ENCODE measurements around the gene ZNF695. TPM values are rescaled to one million over a fixed set of nuclear protein-coding genes. Genes with fewer than 3 reads are reported as not detected.

Gene ZNF695
- total RNA-seq (not detected), total RNA-seq (0 to 0.59 (median 0) reads per million in 29 experiments)
- total RNA-seq (2013), result 0.11 TPM

GRCh38 chr1:247007511-247008405, at the start of gene ZNF695:
Gene ZNF695, minus strand, starts transcription at chr1:247008057. Its CDS starts 149 bp downstream, at chr1:247007908.
- H3K36me3 Mint-ChIP-seq, result peaks cover 11% of the 10 kb centered on the region
- ATAC-seq (replicated peaks in 1 of 4) (peak; percentile 62 to 98 (median 74)), DNase-seq (peak in 32 of 35 experiments; percentile 2 to 63 (median 23))
- peaks cover 33 to 45% of the 10 kb centered on the region in 2 donors for H3K27me3 Mint-ChIP-seq
- Histone ChIP-seq H3K9me3 (peaks cover 2% of the 10 kb centered on the region), H3K27me3 (replicated peaks in 1 of 2; ENCODE audit: control insufficient read depth in 2 of 2, extremely low read depth in 1 of 2, insufficient read depth in 2 of 2, low read length in 1 of 2) (peaks cover 3 to 36% of the 10 kb centered on the region in 2 experiments), H3K27ac (ENCODE audit: low read length) (no peak within 1 kb of the TSS), H3K36me3 (ENCODE audit: control insufficient read depth in 2 of 2, extremely low read depth in 1 of 2, insufficient read depth in 1 of 2, low read length in 1 of 2) (no peaks in the 10 kb centered on the region), H3K4me1 (ENCODE audit: control insufficient read depth in 1 of 2, extremely low read depth in 1 of 2, insufficient read depth in 2 of 2, low read length in 2 of 2) (peaks cover 0 to 5% of the 10 kb centered on the region in 2 experiments), H3K4me3 (ENCODE audit: control insufficient read depth in 1 of 2, extremely low read depth in 1 of 2, low read length in 1 of 2) (peak within 1 kb of the TSS in 1 of 2 donors; percentile 77)
- 4% methylated on average over 53 of the region's 58 CpGs for WGBS (ENCODE audit: insufficient coverage)
- POLR2A ChIA-PET, result interaction anchor here in 1 of 2 donors (0.7 kb wide), 1 partner anchor 138 kb away, joined by 7 read pairs; no protein-coding TSS in a partner anchor
- peak within 1 kb of the TSS in 1 of 2 donors; percentile 57 for H3K27ac Mint-ChIP-seq
- peak within 1 kb of the TSS; percentile 67 to 91 (median 75) for H3K4me3 Mint-ChIP-seq
- peaks cover 10 to 30% (median 16%) of the 10 kb centered on the region in 3 donors for H3K9me3 Mint-ChIP-seq
- H3K4me1 Mint-ChIP-seq, result peaks cover 10 to 16% (median 11%) of the 10 kb centered on the region in 3 donors
- CTCF ChIA-PET, result no interaction called here

- DNase-seq (no peak), ATAC-seq (replicated peaks in 1 of 4) (no peak)
- H3K36me3 ChIP-seq (ENCODE audit: control insufficient read depth in 2 of 2, extremely low read depth in 1 of 2, insufficient read depth in 1 of 2, low read length in 1 of 2), result no peaks in the 10 kb centered on the region
- H3K27me3 ChIP-seq (replicated peaks in 1 of 2; ENCODE audit: control insufficient read depth in 2 of 2, extremely low read depth in 1 of 2, insufficient read depth in 2 of 2, low read length in 1 of 2), result no peaks in the 10 kb centered on the region
- peaks cover 0 to 2% of the 10 kb centered on the region in 2 experiments for H3K4me1 ChIP-seq (ENCODE audit: control insufficient read depth in 1 of 2, extremely low read depth in 1 of 2, insufficient read depth in 2 of 2, low read length in 2 of 2)
- peaks cover 14% of the 10 kb centered on the region for H3K9me3 ChIP-seq
- POLR2A ChIA-PET, result no interaction called here
- Mint-ChIP-seq H3K9me3 (peaks cover 19 to 70% (median 55%) of the 10 kb centered on the region in 3 donors), H3K27ac (no peak overlapping the region), H3K36me3 (peaks cover 57% of the 10 kb centered on the region), H3K4me3 (no peak overlapping the region), H3K27me3 (no peaks in the 10 kb centered on the region), H3K4me1 (peaks cover 3 to 12% (median 7%) of the 10 kb centered on the region in 3 donors)
- no peak overlapping the region for H3K27ac ChIP-seq (ENCODE audit: low read length)
- CTCF ChIA-PET, result interaction anchor here in 1 of 2 donors (0.6 kb wide), 1 partner anchor 170 kb away, joined by 4 read pairs; no protein-coding TSS in a partner anchor
- WGBS (ENCODE audit: insufficient coverage), result no CpG with 5 or more reads among the region's 2 CpGs
- no peak overlapping the region for H3K4me3 ChIP-seq (ENCODE audit: control insufficient read depth in 1 of 2, extremely low read depth in 1 of 2, low read length in 1 of 2)
Measured at GRCh38 chr1:247056071-247056470, 48.2 kb upstream of the ZNF695 start.

- DNase-seq, result no peak
- no peak for ATAC-seq (replicated peaks in 1 of 4)
- Mint-ChIP-seq H3K4me3 (no peak overlapping the region), H3K9me3 (peaks cover 23 to 70% (median 51%) of the 10 kb centered on the region in 3 donors), H3K27ac (no peak overlapping the region), H3K36me3 (peaks cover 57% of the 10 kb centered on the region), H3K27me3 (no peaks in the 10 kb centered on the region), H3K4me1 (peaks cover 3 to 12% (median 7%) of the 10 kb centered on the region in 3 donors)
- 44% methylated on average over 2 of the region's 2 CpGs for WGBS (ENCODE audit: insufficient coverage)
- Histone ChIP-seq H3K4me1 (ENCODE audit: control insufficient read depth in 1 of 2, extremely low read depth in 1 of 2, insufficient read depth in 2 of 2, low read length in 2 of 2) (peaks cover 0 to 2% of the 10 kb centered on the region in 2 experiments), H3K27me3 (replicated peaks in 1 of 2; ENCODE audit: control insufficient read depth in 2 of 2, extremely low read depth in 1 of 2, insufficient read depth in 2 of 2, low read length in 1 of 2) (no peaks in the 10 kb centered on the region), H3K27ac (ENCODE audit: low read length) (no peak overlapping the region), H3K9me3 (peaks cover 14% of the 10 kb centered on the region), H3K4me3 (ENCODE audit: control insufficient read depth in 1 of 2, extremely low read depth in 1 of 2, low read length in 1 of 2) (no peak overlapping the region), H3K36me3 (ENCODE audit: control insufficient read depth in 2 of 2, extremely low read depth in 1 of 2, insufficient read depth in 1 of 2, low read length in 1 of 2) (no peaks in the 10 kb centered on the region)
- POLR2A ChIA-PET, result no interaction called here
- CTCF ChIA-PET, result no interaction called here
Measured at GRCh38 chr1:247054992-247055415, 47.1 kb upstream of the ZNF695 start.

- CTCF ChIA-PET, result no interaction called here
Measured at GRCh38 chr1:247047702-247048101, 39.8 kb upstream of the ZNF695 start.

GRCh38 chr1:247047260-247047659, 39.4 kb upstream of the ZNF695 start:
- ChIA-PET POLR2A (no interaction called here), CTCF (no interaction called here)
- Histone ChIP-seq H3K4me3 (ENCODE audit: control insufficient read depth in 1 of 2, extremely low read depth in 1 of 2, low read length in 1 of 2) (peak overlapping the region in 1 of 2 donors; percentile 12), H3K36me3 (ENCODE audit: control insufficient read depth in 2 of 2, extremely low read depth in 1 of 2, insufficient read depth in 1 of 2, low read length in 1 of 2) (peaks cover 0 to 7% of the 10 kb centered on the region in 2 donors), H3K4me1 (ENCODE audit: control insufficient read depth in 1 of 2, extremely low read depth in 1 of 2, insufficient read depth in 2 of 2, low read length in 2 of 2) (no peaks in the 10 kb centered on the region), H3K27me3 (replicated peaks in 1 of 2; ENCODE audit: control insufficient read depth in 2 of 2, extremely low read depth in 1 of 2, insufficient read depth in 2 of 2, low read length in 1 of 2) (no peaks in the 10 kb centered on the region), H3K27ac (ENCODE audit: low read length) (no peak overlapping the region), H3K9me3 (peaks cover 7% of the 10 kb centered on the region)
- no peak for DNase-seq
- peaks cover 64% of the 10 kb centered on the region for H3K36me3 Mint-ChIP-seq
- no peak overlapping the region for H3K27ac Mint-ChIP-seq
- WGBS (ENCODE audit: insufficient coverage), result no CpG with 5 or more reads among the region's 2 CpGs
- peaks cover 15 to 75% (median 64%) of the 10 kb centered on the region in 3 donors for H3K9me3 Mint-ChIP-seq
- no peak overlapping the region for H3K4me3 Mint-ChIP-seq
- no peaks in the 10 kb centered on the region for H3K27me3 Mint-ChIP-seq
- no peaks in the 10 kb centered on the region for H3K4me1 Mint-ChIP-seq
- no peak for ATAC-seq (replicated peaks in 1 of 4)

More at GRCh38 chr1:247047702-247048101, 39.8 kb upstream of the ZNF695 start:
- peaks cover 0 to 7% of the 10 kb centered on the region in 2 donors for H3K36me3 ChIP-seq (ENCODE audit: control insufficient read depth in 2 of 2, extremely low read depth in 1 of 2, insufficient read depth in 1 of 2, low read length in 1 of 2)
- H3K36me3 Mint-ChIP-seq, result peaks cover 64% of the 10 kb centered on the region
- no peaks in the 10 kb centered on the region for H3K4me1 Mint-ChIP-seq
- no peaks in the 10 kb centered on the region for H3K27me3 ChIP-seq (replicated peaks in 1 of 2; ENCODE audit: control insufficient read depth in 2 of 2, extremely low read depth in 1 of 2, insufficient read depth in 2 of 2, low read length in 1 of 2)
- peaks cover 15 to 75% (median 62%) of the 10 kb centered on the region in 3 donors for H3K9me3 Mint-ChIP-seq
- H3K27me3 Mint-ChIP-seq, result no peaks in the 10 kb centered on the region
- peak overlapping the region in 1 of 2 donors; percentile 12 for H3K4me3 ChIP-seq (ENCODE audit: control insufficient read depth in 1 of 2, extremely low read depth in 1 of 2, low read length in 1 of 2)
- POLR2A ChIA-PET, result no interaction called here
- H3K27ac Mint-ChIP-seq, result no peak overlapping the region
- H3K9me3 ChIP-seq, result peaks cover 7% of the 10 kb centered on the region
- ATAC-seq (replicated peaks in 1 of 4) (no peak), DNase-seq (no peak)
- H3K27ac ChIP-seq (ENCODE audit: low read length), result no peak overlapping the region
- no peaks in the 10 kb centered on the region for H3K4me1 ChIP-seq (ENCODE audit: control insufficient read depth in 1 of 2, extremely low read depth in 1 of 2, insufficient read depth in 2 of 2, low read length in 2 of 2)
- 80% methylated on average over 1 of the region's 2 CpGs for WGBS (ENCODE audit: insufficient coverage)
- no peak overlapping the region for H3K4me3 Mint-ChIP-seq

GRCh38 chr1:247043406-247043805, 35.5 kb upstream of the ZNF695 start:
- H3K9me3 ChIP-seq, result peaks cover 23% of the 10 kb centered on the region
- Mint-ChIP-seq H3K4me3 (no peak overlapping the region), H3K27ac (no peak overlapping the region), H3K36me3 (peaks cover 72% of the 10 kb centered on the region), H3K9me3 (peaks cover 7 to 61% (median 57%) of the 10 kb centered on the region in 3 donors), H3K27me3 (no peaks in the 10 kb centered on the region), H3K4me1 (no peaks in the 10 kb centered on the region)
- H3K27ac ChIP-seq (ENCODE audit: low read length), result no peak overlapping the region
- no peaks in the 10 kb centered on the region for H3K4me1 ChIP-seq (ENCODE audit: control insufficient read depth in 1 of 2, extremely low read depth in 1 of 2, insufficient read depth in 2 of 2, low read length in 2 of 2)
- ATAC-seq (replicated peaks in 1 of 4), result no peak
- 95% methylated on average over 2 of the region's 5 CpGs for WGBS (ENCODE audit: insufficient coverage)
- H3K27me3 ChIP-seq (replicated peaks in 1 of 2; ENCODE audit: control insufficient read depth in 2 of 2, extremely low read depth in 1 of 2, insufficient read depth in 2 of 2, low read length in 1 of 2), result no peaks in the 10 kb centered on the region
- peaks cover 0 to 7% of the 10 kb centered on the region in 2 donors for H3K36me3 ChIP-seq (ENCODE audit: control insufficient read depth in 2 of 2, extremely low read depth in 1 of 2, insufficient read depth in 1 of 2, low read length in 1 of 2)
- CTCF ChIA-PET, result no interaction called here
- no peak for DNase-seq
- POLR2A ChIA-PET, result no interaction called here
- H3K4me3 ChIP-seq (ENCODE audit: control insufficient read depth in 1 of 2, extremely low read depth in 1 of 2, low read length in 1 of 2), result no peak overlapping the region
